ENCODE results near the gene BGLAP. TPM values are rescaled to one million over a fixed set of nuclear protein-coding genes. Genes with fewer than 3 reads are reported as not detected.

BGLAP gene
- polyA plus RNA-seq, 1 donor (not counting 4 experiments of a cell fraction or from before 2014, with no cell fraction given), result 0.12 TPM

GRCh38 chr1:156258859-156259258 is 16.9 kb downstream of the BGLAP start:
- peaks cover 65% of the 10 kb centered on the region for H3K4me1 ChIP-seq (ENCODE audit: control insufficient read depth, extremely low read depth, insufficient read depth, low read length)
- peak overlapping the region; percentile 39 for H3K27ac ChIP-seq (ENCODE audit: control insufficient read depth, insufficient read depth, low read length)
- H3K36me3 ChIP-seq (ENCODE audit: control insufficient read depth in 2 of 2, extremely low read depth in 1 of 2, insufficient read depth in 2 of 2, low read length in 2 of 2), result peaks cover 26 to 66% of the 10 kb centered on the region in 2 experiments
- no peak for DNase-seq (ENCODE audit: low read depth, low spot score)
- no peak overlapping the region for H3K4me2 ChIP-seq (ENCODE audit: control insufficient read depth, extremely low read depth, insufficient read depth, low read depth, low read length)
- H3K27me3 ChIP-seq (ENCODE audit: control insufficient read depth, extremely low read depth, insufficient read depth, low read length), result no peaks in the 10 kb centered on the region
- H3K9me1 ChIP-seq (ENCODE audit: control insufficient read depth, extremely low read depth, insufficient read depth, low read length), result peaks cover 5% of the 10 kb centered on the region
- no peak overlapping the region for H2AFZ ChIP-seq (ENCODE audit: control insufficient read depth, low read length)
- H3K79me2 ChIP-seq (ENCODE audit: control insufficient read depth, insufficient read depth, low read length), result no peaks in the 10 kb centered on the region
- no peak for TF ChIP-seq EZH2 (IDR thresholded peaks at IDR 0.05; ENCODE audit: low read length)
- no peak for TF ChIP-seq CTCF (optimal IDR thresholded peaks at IDR 0.05 in 1 of 3, IDR thresholded peaks at IDR 0.05 in 1 of 3, conservative IDR thresholded peaks at IDR 0.05 in 1 of 3; ENCODE audit: extremely low read depth in 1 of 3, insufficient read depth in 2 of 3, low read length in 3 of 3)
- H3K9ac ChIP-seq (ENCODE audit: control insufficient read depth, extremely low read depth, insufficient read depth, low read length), result no peak overlapping the region
- FAIRE-seq, result peak; percentile 99
- H3K9me3 ChIP-seq (ENCODE audit: control insufficient read depth, low read depth, low read length), result no peaks in the 10 kb centered on the region
- peaks cover 10% of the 10 kb centered on the region for H4K20me1 ChIP-seq (ENCODE audit: control insufficient read depth, extremely low read depth, insufficient read depth, low read length)
- H3K4me3 ChIP-seq (ENCODE audit: control insufficient read depth in 2 of 3, extremely low read depth in 1 of 3, insufficient read depth in 2 of 3, low read depth in 1 of 3, low read length in 3 of 3), result no peak overlapping the region
- dilution Hi-C loops (cut with MboI; ENCODE audit: extremely low pct_ligation_motif_present, low sequenced_read_pairs), result no loop called here

- dilution Hi-C loops (cut with MboI; ENCODE audit: extremely low pct_ligation_motif_present, low sequenced_read_pairs), result no loop called here
- peaks cover 5% of the 10 kb centered on the region for H3K9me1 ChIP-seq (ENCODE audit: control insufficient read depth, extremely low read depth, insufficient read depth, low read length)
- peaks cover 29 to 71% of the 10 kb centered on the region in 2 experiments for H3K36me3 ChIP-seq (ENCODE audit: control insufficient read depth in 2 of 2, extremely low read depth in 1 of 2, insufficient read depth in 2 of 2, low read length in 2 of 2)
- TF ChIP-seq CTCF (optimal IDR thresholded peaks at IDR 0.05 in 1 of 3, IDR thresholded peaks at IDR 0.05 in 1 of 3, conservative IDR thresholded peaks at IDR 0.05 in 1 of 3; ENCODE audit: extremely low read depth in 1 of 3, insufficient read depth in 2 of 3, low read length in 3 of 3) (peak in 1 of 3 experiments; percentile 38), EZH2 (IDR thresholded peaks at IDR 0.05; ENCODE audit: low read length) (no peak)
- H2AFZ ChIP-seq (ENCODE audit: control insufficient read depth, low read length), result no peak overlapping the region
- peaks cover 12% of the 10 kb centered on the region for H4K20me1 ChIP-seq (ENCODE audit: control insufficient read depth, extremely low read depth, insufficient read depth, low read length)
- DNase-seq (ENCODE audit: low read depth, low spot score) (no peak), FAIRE-seq (no peak)
- H3K79me2 ChIP-seq (ENCODE audit: control insufficient read depth, insufficient read depth, low read length), result no peaks in the 10 kb centered on the region
- H3K9ac ChIP-seq (ENCODE audit: control insufficient read depth, extremely low read depth, insufficient read depth, low read length), result no peak overlapping the region
- H3K4me3 ChIP-seq (ENCODE audit: control insufficient read depth in 2 of 3, extremely low read depth in 1 of 3, insufficient read depth in 2 of 3, low read depth in 1 of 3, low read length in 3 of 3), result no peak overlapping the region
- H3K27me3 ChIP-seq (ENCODE audit: control insufficient read depth, extremely low read depth, insufficient read depth, low read length), result no peaks in the 10 kb centered on the region
- H3K9me3 ChIP-seq (ENCODE audit: control insufficient read depth, low read depth, low read length), result no peaks in the 10 kb centered on the region
- H3K27ac ChIP-seq (ENCODE audit: control insufficient read depth, insufficient read depth, low read length), result no peak overlapping the region
- H3K4me2 ChIP-seq (ENCODE audit: control insufficient read depth, extremely low read depth, insufficient read depth, low read depth, low read length), result no peak overlapping the region
- peaks cover 65% of the 10 kb centered on the region for H3K4me1 ChIP-seq (ENCODE audit: control insufficient read depth, extremely low read depth, insufficient read depth, low read length)
Observed at GRCh38 chr1:156259805-156260204, 17.8 kb downstream of the BGLAP start.

Data from keratinocyte (primary cell).